Measurements from ENCODE around the gene ZNF654. TPM values are rescaled to one million over a fixed set of nuclear protein-coding genes. Genes with fewer than 3 reads are reported as not detected.

ZNF654 gene
- total and polyA plus RNA-seq, 2 of the 13 experiments (the other 11 are each of a cell fraction or from before 2014, with no cell fraction given) = 1.8 to 4.1 TPM

DNA sequence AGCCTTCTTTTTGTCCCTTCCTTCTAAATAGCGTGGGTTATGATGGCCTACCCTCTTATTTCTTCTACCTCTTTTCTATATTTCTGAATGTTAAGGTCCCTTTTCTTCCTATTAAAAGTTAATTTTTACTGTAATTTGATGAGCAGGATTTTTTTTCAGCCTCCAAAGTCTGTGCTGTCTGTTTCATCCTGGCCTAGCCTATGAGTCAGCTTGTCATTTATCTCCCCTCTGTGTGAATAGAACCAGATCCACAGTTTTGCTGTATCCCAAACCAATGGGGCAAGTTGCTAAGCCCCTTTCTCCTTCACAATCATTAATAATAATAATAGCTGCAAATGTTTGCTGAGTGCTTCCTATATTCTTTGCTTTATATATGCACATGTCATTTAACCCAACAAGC lies 72.6 kb downstream of the ZNF654 start (continued):
- TF ChIP-seq, protein P1, sequence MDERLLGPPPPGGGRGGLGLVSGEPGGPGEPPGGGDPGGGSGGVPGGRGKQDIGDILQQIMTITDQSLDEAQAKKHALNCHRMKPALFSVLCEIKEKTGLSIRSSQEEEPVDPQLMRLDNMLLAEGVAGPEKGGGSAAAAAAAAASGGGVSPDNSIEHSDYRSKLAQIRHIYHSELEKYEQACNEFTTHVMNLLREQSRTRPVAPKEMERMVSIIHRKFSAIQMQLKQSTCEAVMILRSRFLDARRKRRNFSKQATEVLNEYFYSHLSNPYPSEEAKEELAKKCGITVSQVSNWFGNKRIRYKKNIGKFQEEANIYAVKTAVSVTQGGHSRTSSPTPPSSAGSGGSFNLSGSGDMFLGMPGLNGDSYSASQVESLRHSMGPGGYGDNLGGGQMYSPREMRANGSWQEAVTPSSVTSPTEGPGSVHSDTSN (CRISPR knock-in tag; IDR thresholded peaks at IDR 0.05) = no peak
- no peak for TF ChIP-seq TAF15 (IDR thresholded peaks at IDR 0.05; ENCODE audit: low read depth, low read length, poor library complexity, severe bottlenecking)
- TF ChIP-seq RFXAP (CRISPR knock-in tag; IDR thresholded peaks at IDR 0.05; ENCODE audit: borderline replicate concordance) = no peak
- TF ChIP-seq CC2D1A (CRISPR knock-in tag; IDR thresholded peaks at IDR 0.05) = no peak
- TF ChIP-seq ZKSCAN8 (CRISPR knock-in tag; IDR thresholded peaks at IDR 0.05; ENCODE audit: borderline replicate concordance) = no peak
- TF ChIP-seq ZNF20 (CRISPR knock-in tag; IDR thresholded peaks at IDR 0.05) = no peak

DNA sequence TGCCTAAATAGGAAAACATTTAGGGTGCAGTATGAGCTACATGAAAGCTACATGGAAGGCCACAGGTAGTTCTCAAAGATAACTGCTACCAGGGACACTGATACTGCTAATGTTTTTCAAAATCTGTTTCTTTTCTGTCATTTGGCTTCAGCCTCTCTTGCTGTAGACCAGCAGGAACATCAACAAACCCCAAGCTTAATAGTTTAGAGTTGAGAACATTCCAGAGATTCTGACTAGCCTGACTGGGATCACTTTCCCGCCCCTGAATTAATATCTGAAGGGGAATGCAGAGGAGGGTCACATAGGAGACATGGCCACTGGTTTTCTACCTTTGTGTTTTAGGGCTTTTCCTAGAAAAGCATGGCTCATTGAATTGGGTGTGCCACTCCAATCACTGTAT lies 73.8 kb downstream of the ZNF654 start:
- Histone ChIP-seq H2AFZ (ENCODE audit: low read length) (no peak overlapping the region), H3K27ac (ENCODE audit: extremely low read length, insufficient read depth, low read length) (no peak overlapping the region), H3K27me3 (ENCODE audit: control insufficient read depth in 1 of 2, insufficient read depth in 2 of 2, low read length in 2 of 2) (no peaks in the 10 kb centered on the region), H3K4me1 (ENCODE audit: insufficient read depth, low read length) (no peaks in the 10 kb centered on the region), H3K36me3 (replicated peaks in 1 of 2; ENCODE audit: control insufficient read depth in 1 of 2, insufficient read depth in 2 of 2, low read length in 2 of 2) (peaks cover 0 to 23% of the 10 kb centered on the region in 2 experiments; a peak in 1 of 5 replicates), H3K4me2 (ENCODE audit: low read depth, low read length) (no peak overlapping the region), H3K9me3 (ENCODE audit: low read length) (no peaks in the 10 kb centered on the region), H3K9ac (ENCODE audit: insufficient read depth, low read depth, low read length) (no peak overlapping the region), H4K20me1 (ENCODE audit: insufficient read depth, low read length) (no peaks in the 10 kb centered on the region), H3K4me3 (replicated peaks in 1 of 3; ENCODE audit: insufficient read depth in 1 of 3, low read depth in 2 of 3, low read length in 3 of 3) (no peak overlapping the region), H3K79me2 (ENCODE audit: insufficient read depth, low read length) (no peaks in the 10 kb centered on the region)
- no peak for ATAC-seq
- CTCF ChIA-PET (ENCODE audit: low intra/inter-chr PET ratio, low total read pairs) = no interaction called here
- no peak for DNase-seq (ENCODE audit: low spot score)
- POLR2A ChIA-PET = no interaction called here
- no TSS peak for BruUV-seq (replicated peaks)
- TF ChIP-seq, protein P2, sequence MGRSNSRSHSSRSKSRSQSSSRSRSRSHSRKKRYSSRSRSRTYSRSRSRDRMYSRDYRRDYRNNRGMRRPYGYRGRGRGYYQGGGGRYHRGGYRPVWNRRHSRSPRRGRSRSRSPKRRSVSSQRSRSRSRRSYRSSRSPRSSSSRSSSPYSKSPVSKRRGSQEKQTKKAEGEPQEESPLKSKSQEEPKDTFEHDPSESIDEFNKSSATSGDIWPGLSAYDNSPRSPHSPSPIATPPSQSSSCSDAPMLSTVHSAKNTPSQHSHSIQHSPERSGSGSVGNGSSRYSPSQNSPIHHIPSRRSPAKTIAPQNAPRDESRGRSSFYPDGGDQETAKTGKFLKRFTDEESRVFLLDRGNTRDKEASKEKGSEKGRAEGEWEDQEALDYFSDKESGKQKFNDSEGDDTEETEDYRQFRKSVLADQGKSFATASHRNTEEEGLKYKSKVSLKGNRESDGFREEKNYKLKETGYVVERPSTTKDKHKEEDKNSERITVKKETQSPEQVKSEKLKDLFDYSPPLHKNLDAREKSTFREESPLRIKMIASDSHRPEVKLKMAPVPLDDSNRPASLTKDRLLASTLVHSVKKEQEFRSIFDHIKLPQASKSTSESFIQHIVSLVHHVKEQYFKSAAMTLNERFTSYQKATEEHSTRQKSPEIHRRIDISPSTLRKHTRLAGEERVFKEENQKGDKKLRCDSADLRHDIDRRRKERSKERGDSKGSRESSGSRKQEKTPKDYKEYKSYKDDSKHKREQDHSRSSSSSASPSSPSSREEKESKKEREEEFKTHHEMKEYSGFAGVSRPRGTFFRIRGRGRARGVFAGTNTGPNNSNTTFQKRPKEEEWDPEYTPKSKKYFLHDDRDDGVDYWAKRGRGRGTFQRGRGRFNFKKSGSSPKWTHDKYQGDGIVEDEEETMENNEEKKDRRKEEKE (IDR thresholded peaks at IDR 0.05) = no peak
- TF ChIP-seq ZNF557 (CRISPR knock-in tag; IDR thresholded peaks at IDR 0.05) (no peak), ZNF761 (CRISPR knock-in tag; conservative IDR thresholded peaks at IDR 0.05) (no peak), FOXJ3 (CRISPR knock-in tag; IDR thresholded peaks at IDR 0.05; ENCODE audit: borderline replicate concordance) (no peak), EZH2 (conservative IDR thresholded peaks at IDR 0.05; ENCODE audit: low read depth, low read length) (no peak), PHF20 (CRISPR knock-in tag; IDR thresholded peaks at IDR 0.05) (no peak), JUNB (CRISPR knock-in tag; IDR thresholded peaks at IDR 0.05; ENCODE audit: borderline replicate concordance) (no peak), ZBTB1 (CRISPR knock-in tag; IDR thresholded peaks at IDR 0.05; ENCODE audit: borderline replicate concordance) (no peak), JUND (CRISPR knock-in tag; IDR thresholded peaks at IDR 0.05) (no peak), SMYD3 (CRISPR knock-in tag; IDR thresholded peaks at IDR 0.05) (no peak), ZNF3 (CRISPR knock-in tag; IDR thresholded peaks at IDR 0.05) (no peak)
- TF ChIP-seq, protein P3, sequence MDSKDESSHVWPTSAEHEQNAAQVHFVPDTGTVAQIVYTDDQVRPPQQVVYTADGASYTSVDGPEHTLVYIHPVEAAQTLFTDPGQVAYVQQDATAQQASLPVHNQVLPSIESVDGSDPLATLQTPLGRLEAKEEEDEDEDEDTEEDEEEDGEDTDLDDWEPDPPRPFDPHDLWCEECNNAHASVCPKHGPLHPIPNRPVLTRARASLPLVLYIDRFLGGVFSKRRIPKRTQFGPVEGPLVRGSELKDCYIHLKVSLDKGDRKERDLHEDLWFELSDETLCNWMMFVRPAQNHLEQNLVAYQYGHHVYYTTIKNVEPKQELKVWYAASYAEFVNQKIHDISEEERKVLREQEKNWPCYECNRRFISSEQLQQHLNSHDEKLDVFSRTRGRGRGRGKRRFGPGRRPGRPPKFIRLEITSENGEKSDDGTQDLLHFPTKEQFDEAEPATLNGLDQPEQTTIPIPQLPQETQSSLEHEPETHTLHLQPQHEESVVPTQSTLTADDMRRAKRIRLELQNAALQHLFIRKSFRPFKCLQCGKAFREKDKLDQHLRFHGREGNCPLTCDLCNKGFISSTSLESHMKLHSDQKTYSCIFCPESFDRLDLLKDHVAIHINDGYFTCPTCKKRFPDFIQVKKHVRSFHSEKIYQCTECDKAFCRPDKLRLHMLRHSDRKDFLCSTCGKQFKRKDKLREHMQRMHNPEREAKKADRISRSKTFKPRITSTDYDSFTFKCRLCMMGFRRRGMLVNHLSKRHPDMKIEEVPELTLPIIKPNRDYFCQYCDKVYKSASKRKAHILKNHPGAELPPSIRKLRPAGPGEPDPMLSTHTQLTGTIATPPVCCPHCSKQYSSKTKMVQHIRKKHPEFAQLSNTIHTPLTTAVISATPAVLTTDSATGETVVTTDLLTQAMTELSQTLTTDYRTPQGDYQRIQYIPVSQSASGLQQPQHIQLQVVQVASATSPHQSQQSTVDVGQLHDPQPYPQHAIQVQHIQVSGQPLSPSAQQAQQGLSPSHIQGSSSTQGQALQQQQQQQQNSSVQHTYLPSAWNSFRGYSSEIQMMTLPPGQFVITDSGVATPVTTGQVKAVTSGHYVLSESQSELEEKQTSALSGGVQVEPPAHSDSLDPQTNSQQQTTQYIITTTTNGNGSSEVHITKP (CRISPR knock-in tag; IDR thresholded peaks at IDR 0.05; ENCODE audit: low read depth) = no peak
- in situ Hi-C loops (cut with HindIII; ENCODE audit: extremely low pct_ligation_motif_present, low pct_unique_long_range_greater_than_20kb) (no loop called here), intact Hi-C loops (cut with micrococcal nuclease; ENCODE audit: unreplicated experiment) (loop anchor here (5.0 kb wide), 1 partner anchor 76 kb away; the partner anchor contains the start of genes CGGBP1 and ZNF654)
- 100% methylated on average over 1 of the region's 1 CpG for WGBS (ENCODE audit: low lambda C conversion rate)
- FAIRE-seq = no peak

Data from HepG2 (cell line).